HG03457 (cell line): Measurements from ENCODE around the gene RPP25L.

Experiments
- ATAC-seq: cut with Tn5 transposase; IDR thresholded peaks from one replicate; pipeline ENCODE4 v1.9.1; 2021; ENCODE audit warnings: moderate number of reproducible peaks; ENCODE audit not compliant: unreplicated experiment

RPP25L gene

DNA sequence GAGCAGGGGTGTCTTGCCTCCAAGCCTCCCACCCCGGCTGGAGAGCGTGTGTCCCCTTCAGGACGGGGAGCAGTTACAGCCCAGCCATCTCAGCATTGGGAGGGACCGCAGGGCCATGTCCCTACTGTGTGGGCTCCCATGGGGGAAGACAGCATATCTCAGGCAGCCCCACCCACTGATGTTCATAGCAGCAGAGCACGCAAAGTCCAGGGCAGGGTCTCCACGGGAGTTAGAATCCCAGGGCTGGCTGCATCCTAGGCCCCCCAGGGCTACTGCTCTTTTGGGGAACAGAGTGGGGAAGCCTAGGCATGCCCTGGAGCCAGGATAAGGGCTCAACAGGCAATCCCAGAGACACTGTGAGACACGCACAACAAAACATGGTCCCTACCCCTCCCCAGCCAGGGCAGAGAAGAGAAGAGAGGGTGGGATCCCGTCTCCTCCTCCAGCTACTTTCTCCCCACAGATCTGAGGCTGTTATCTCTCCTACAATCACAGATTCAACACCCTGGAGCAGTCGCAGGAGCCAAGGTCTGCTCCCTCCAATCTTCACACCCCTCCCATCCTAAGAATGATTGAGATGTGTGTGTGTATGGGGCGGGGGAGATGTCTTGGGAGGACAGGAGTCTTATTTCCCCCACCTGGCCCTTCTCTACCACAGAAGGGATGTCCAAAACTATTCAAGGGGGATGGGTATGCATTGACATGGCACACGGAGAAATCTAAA lies 25.8 kb downstream of the RPP25L start:
- no peak for ATAC-seq

DNA sequence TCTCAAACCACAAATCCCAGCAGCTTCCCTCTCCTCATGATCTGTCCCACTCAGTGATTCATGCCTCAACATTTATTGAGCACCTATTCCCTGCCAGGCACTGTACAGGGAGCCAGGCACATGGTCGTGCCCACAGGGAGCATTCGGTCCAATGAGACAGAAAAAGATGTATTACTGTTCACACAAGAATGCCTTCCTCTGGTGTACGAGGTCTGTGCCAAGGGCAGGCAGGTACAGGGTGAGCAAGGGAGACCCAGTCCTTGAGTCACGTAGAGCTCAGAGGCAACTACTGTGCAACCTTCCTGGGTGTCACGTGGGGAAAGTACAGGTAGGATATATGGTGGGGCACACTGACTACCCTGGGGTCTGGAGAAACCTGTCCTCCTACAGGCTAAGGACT lies 26.9 kb downstream of the RPP25L start:
- ATAC-seq = no peak

DNA sequence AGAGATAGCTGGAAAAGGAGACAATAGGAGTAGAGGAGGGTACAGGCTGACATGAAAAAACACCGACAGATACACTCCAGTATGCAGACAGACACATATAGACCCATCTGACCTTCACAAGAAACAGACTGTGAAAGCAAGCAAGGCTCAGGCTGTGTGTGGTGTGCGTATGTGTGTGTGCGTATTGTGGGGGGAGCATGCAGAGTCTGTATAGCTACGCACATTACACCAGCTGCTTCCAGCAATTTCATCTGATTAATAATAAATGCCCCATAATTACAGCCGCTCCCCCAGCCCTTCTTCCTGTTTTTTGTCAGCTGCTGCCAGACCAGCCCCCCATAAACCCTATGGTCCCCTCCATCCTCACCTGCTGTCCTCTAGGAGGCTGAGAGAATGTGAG lies 29.1 kb downstream of the RPP25L start:
- ATAC-seq = no peak

DNA sequence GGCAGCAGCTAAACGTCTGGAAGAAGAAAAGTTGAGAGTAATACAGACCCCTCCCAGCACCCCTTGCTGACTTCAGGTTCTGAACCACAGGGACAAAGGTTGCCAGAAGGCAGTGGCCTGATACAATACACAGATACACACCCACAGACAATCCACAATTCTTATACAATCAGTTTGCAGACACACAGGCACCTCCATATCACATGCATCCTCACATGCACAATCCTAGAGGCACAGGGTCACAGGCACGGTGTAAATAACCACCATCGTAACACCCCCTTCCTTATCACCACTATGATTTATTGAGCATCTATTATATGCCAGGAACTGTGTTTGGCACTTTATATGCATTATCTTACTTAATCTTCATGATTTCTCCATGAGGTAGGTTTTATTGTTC lies 30.6 kb downstream of the RPP25L start:
- no peak for ATAC-seq

DNA sequence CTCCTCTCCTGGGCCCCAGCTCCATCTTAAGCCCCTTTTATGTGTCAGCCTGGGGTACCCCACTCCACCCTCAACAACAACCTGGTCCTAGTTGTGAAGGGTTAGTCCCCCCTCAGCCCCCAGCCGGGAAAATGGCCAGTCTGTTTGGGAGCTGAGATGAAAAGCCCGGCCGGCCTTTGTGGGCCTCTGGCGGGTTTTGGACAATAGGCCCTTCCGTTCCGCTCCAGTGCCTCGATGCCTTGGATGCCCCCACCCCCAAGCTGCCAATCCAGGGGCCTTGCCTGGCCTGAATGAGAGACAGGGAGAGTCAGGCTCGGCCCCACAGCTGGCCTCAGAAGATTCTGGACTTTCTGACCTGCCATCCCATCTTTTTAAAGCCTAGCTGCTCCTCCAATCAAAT lies 31.5 kb downstream of the RPP25L start:
- no peak for ATAC-seq

DNA sequence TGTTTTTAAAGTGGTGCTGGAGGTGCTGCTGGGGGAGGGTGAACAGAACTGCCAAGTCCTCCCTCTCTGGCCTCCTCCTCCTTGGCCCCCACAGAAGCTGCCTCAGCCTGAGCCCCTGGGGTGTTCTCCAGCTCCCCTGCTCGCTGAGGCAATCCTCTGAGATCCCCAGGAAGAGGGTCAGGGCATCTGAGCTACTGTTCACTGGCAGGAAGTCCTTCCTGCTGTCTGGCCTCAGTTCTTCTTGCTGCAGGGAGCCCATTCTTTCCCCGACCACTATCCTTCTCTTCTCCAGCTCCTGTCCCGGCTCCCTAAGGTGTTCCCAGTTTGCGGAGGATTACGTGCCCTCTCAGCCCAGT lies 32.1 kb downstream of the RPP25L start:
- no peak for ATAC-seq

DNA sequence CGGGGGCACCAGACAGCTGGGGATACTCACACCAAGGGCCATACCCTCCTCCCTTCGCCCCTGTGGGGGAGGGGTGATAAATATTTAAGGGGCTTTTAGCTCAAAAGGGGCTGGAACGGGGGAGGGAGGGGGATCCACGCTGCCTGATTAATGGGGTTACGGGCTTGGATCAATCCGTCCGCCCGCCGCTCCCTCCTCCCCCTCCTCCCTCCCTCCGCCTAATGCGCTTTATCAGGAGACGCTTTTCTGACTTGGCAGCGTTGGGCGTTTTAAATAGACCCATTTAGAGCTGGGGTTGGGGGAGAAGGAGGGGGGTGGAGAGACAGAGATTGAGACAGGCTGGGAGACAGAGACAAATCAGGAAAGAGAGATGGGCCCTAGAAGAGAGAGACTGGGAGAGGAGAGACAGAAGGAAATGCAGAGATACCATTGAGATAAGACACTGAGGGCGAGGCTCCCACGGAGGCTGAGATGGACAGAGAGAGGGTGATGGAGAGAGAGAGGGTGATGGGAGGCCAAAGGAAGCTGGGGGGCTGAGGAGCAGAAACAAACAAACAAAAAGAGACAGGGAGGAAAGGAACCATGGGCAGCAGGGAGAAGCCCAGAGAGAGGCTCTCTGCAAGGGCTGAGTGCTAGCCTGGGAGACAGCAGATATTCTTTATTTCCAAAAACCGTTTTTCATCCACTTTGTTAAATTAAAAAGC lies 32.6 kb downstream of the RPP25L start:
- ATAC-seq = no peak

DNA sequence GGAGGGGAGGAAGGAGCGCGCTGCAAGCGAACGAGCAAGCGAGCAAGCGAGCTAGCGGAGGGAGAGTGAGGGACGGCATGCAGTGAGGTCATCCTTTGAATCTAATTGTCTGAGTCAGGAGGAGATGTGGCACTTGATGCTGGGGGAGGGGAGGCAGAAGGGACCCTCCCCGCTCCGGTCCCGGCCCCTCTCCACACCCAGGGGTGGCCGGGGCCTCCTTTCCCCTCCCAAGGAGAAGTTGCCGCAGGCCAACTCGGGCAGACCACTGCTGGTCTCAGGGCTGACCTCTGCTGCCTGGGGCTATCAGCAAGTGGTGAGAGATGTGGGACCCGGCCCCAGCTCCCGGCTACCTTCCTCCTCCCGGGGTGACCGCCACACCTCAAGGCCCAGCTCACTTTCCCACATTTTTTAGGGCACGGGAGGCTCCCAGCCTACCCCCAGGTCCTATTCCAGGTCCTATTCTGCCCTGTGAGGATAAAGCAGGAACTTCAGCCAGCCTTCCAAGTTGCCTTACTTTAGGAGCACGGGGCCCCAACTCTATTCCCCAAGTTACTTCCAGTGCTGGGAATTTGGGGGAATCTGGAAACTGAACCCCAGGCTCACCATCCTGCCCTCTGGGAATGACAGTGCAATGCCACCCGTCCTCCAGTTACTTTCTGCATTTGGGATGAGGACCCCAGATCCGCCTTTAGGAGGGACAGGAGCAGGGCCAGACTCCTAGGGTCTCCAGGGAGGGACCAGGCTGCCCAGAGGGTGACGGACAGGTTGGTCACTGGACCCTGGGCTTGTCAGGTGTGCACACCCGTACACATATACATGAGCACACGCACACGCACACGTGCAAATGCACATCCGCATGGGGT lies 33.4 kb downstream of the RPP25L start:
- ATAC-seq = no peak

DNA sequence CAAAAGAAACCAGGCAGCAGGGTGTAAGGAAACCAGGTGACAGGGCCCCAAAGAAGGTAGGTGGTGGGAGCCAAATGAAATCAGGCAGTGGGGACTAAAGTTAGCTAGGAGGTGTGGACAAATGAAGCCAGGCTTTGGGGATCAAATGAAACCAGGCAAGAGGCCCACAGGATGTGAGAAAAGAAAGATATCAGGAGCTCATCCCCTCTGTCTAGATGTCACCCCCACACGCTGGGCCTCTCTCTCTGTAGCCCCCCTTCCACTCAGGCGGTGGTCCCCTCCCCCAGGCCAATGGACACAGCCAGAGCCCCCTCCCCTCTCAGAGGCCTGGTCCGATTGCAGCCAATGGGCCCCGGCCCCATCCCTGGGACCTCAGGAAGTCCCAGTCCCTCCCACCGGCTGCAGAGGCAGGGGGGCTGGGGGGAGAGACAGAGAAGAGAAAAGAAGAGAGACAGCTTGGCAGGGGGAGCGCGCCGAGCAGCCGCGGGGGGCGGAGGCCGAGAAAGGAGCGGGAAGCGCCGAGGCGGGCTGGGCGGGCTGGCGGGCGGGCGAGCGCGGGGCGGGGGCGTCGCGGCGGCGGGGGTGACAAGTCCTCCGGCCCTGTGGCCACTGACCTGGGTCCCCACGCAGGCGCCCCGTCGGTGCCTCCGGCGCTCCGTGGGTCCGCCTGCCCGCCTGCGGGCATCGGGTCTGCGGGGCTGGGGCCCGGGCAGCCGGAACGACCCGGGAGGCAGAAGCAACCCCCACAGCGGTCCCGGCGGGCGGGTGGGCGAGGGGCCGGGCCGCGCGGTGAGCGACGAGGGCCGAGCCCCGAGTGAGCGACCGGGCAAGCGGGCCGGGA lies 34.3 kb downstream of the RPP25L start:
- ATAC-seq = no peak

DNA sequence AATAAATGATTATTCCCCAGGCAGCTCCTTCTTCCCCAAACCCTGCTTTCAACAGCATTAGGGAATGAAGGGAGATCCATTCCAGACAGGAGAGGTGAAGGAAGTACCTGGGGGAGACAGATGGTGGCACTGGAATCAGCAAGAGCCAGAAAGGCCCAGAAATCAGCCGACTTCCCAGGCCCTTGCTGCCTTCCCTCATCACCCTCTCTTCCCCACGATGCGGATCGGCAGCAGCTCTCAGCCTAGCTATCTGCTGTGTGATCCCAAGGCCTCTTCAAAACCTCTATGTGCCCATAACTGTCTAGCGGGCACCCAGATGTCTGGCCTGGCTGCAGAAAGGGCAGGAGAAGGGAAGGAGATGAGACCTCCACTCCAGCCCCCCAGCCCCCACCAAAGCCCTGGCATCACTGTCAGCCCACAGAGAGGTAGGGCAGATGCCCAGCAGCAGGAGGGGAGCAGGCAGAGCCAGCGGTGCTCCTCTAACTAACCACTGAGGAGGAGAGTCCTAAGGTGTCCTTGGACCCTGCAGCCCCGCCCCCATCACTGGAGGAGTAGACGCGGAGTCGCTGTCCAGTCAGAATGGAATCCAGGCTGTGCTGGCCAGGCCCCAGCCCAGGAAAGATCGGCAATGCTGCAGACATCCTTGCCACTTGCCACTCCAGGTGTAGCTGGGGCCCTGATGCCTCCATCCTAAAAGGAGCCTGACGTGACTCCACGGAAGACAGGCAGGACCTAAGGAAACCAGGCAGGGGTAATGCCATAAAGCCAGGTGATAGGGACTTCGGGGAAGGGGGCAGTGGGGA lies 35.1 kb downstream of the RPP25L start:
- no peak for ATAC-seq

DNA sequence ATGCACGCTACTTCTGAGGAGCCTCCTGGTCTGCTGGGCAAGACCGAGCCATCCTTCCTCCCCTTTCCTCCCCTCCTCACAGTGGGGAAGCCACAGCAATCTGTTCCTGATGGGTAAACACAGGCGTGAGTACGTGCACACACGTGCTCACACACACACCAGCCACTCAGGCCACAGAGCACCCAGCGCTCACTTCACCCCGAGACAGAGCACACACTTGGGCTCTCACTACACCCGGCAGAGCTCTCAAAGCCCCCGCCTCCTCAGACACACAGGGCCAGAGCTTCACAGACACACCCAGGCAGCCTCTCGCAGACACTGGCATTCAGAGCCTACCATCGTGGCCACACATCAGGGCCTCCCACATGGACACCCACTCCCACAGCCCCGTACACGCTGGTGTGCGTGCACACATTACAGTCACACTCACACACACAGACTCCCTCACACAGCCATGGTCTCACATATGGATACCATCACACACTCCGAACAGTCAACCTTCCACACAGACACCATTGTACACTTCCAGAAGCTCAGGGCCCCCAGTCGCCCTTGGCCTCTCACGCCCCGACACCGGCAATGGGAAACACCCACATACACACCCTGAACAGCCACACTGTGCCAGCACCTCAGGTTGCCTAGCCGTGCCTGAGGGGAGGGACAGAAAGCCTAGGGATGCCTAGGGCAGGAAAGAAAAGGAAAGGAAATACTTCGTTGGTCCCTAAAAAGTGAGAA lies 35.9 kb downstream of the RPP25L start:
- ATAC-seq = no peak

DNA sequence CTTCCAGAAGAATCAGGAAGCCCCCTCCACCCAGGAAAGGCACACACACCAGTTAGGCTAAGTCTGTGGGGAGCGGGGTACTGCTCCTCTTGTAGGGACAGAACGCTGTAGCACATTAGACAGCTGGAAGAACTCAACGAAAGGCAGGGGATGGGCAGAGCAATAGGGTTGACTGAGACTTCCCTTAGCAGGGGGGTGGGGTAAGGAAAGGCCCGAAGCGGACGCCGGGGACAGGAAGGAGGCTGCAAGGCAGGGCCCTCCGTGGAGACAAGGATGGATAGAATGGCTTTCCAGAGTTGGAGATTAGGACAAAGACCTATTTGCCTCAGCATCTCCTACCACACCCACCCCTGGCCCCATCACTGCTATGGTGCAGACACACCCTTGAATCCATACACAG lies 36.7 kb downstream of the RPP25L start:
- ATAC-seq = no peak

DNA sequence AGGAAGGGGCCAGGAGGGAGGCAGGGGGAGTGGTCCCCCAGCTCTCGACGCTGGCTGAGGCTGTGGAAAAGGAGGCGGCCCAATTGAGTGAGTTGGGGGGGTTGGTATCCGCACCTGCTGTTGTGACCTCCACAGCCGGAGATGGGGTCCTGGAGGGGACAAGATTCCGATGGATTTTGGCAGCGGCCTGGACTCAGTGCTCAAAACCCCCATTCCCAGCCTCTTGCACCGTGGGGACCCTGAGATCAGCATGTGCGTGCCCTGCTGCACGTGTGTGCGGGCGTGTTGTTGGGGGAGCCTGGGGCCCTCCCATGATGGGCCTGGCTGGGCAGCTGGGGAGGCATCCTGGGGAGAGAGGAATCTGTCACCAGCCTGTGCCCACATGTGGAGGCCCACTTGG lies 37.3 kb downstream of the RPP25L start:
- no peak for ATAC-seq

DNA sequence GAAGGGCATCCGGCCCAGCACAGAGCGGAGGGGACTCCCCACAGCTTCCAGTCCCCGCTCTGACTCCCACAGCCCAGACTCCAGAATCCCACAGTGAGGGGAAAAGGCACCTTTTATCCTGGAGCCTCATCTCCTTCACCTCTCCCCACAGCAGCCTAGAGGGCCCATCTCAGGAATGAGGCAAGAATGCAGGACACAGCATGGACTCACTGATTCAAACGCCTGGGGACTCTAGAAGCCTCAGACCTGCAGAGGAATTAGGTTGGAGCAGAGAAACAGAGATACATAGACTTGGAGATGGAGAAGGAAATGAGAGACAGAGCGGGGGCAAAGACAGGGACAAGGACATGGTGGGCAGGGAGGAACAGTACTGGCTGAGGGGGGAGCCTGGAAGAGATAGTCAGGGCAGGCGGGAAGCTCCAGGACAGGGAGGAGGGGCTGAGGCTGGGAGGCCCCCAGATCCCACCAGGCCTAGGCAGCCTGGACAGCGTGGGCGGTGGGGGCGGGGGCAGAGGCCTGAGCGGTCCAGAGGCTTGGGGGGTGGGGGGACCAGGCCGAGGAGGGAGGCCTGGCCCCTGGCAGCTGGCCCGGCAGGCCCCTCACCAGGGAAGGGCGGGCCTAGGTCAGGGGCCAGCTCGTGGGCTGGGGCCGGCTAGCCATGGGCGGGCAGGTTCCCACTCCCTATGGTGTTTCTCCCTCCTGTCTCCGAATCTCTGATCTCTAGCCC lies 38.1 kb downstream of the RPP25L start:
- no peak for ATAC-seq

DNA sequence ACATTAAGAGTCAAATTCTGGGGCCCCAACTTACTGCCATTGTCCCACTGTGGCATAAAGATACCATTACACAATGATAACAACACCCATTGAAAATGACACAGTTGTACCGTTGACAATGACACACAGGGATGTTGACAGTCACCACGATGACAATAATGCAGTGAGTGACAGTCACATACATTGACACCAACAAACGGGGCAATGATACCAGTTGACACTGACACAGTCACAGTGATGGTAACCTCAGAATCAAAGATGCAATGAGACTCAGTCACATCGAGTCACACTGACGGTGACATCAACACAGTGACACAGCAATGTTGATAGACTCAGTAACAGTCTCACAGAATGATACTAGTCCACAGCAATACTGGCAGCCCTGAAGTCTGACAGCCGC lies 39.3 kb downstream of the RPP25L start:
- ATAC-seq = no peak

DNA sequence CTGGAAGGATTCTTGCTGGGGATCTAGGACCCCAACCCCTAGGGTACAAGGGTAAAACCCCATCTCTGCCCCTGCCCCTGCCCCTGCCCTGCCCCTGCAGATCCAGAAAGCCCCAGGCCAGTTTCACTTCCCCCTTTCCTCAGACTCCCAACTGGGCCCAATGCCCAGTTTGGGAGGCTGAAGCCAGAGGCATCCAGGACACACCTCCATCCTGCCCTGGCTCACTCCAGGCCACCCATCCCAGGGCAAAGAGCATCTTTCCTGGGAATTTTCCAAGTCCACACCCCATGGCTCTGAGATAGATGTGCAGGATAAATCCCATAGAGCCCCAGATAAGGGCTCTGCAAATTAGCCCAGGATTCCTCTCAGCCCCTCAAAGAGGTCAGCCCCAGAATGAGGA lies 39.8 kb downstream of the RPP25L start:
- no peak for ATAC-seq

DNA sequence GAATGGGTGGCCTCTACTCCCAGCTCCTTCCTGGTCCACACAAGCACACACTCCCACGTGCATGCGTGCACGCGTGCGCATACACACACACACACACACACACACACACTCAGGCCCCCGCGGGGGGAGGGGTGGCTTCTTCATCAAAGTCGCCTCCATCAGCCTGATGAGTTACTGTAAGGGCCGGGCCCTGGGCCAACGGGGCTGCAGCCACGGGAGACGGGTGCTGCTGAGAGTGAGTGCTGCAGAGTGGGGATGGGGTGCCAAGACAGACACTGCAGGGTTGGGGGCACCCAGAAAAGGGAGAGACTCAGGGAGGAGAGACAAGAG lies 40.5 kb downstream of the RPP25L start:
- ATAC-seq = no peak

DNA sequence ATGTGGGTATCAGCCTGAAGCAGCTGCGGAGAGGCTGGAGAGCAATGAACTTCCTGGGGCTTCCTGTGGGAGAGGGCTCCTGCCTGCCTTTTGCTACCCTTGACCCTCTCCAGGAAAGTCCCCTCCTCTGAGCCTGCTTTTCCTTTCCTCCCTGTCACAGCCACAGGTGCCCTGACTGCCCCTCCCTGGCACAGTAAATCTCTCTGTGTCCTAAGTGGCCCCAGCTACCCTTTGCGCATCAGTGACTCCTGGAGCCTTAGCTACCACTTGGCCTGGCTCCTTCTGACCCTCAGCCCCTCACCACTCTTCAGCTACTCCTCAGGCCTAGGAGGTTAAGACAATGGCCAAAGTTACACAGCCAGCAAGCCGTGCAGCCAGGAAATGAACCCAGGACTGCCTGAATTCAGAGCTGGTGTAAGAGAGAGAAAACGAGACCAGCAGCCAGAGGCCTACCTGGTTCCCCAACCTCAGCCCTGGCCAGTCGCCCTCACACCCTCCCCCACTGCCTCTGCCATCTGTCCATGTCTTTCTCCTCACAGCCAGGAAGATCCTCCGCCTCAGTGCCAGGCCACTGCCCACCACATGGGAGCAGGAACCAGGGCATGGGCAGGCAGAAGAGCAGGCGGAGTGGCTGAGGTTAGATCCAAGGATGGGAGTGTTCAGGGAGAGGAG lies 41.0 kb downstream of the RPP25L start:
- no peak for ATAC-seq
